Lower lobe of right lung (tissue), 2 donors: ENCODE data around the gene COQ8A. TPM values are rescaled to one million over a fixed set of nuclear protein-coding genes. Genes with fewer than 3 reads are reported as not detected.
"Not testable (repeated sequence)": the region's sequence is repeated elsewhere in the genome, so short reads cannot be mapped to it uniquely, and the experiment has no call there.

Source experiments
- ATAC-seq, 2 donors: fragments of 200-7000 bp; cut with Tn5 transposase; one replicate each; pipeline ENCODE4 v1.9.1; 2020 to 2022; ENCODE audit warnings: mild to moderate bottlenecking in 2 of 2, moderate library complexity in 2 of 2
- DNase-seq: peaks from one replicate; pipeline ENCODE4 v3.0.0-alpha.2; 2020
- H3K27ac ChIP-seq: fragments of 200-600 bp; one replicate; pipeline ENCODE4 v1.8.0; 2022
- H3K27me3 ChIP-seq: fragments of 200-600 bp; one replicate; pipeline ENCODE4 v1.8.0; 2022; ENCODE audit warnings: low read depth
- H3K36me3 ChIP-seq: fragments of 200-600 bp; one replicate; pipeline ENCODE4 v1.8.0; 2022; ENCODE audit warnings: mild to moderate bottlenecking
- H3K4me1 ChIP-seq: fragments of 200-600 bp; one replicate; pipeline ENCODE4 v1.8.0; 2022
- H3K4me3 ChIP-seq: fragments of 200-600 bp; one replicate; pipeline ENCODE4 v1.8.0; 2022; ENCODE audit warnings: mild to moderate bottlenecking
- H3K9me3 ChIP-seq: fragments of 200-600 bp; one replicate; pipeline ENCODE4 v1.8.0; 2022
- intact Hi-C: fragments of 100-400 bp; cut with DNase I; formaldehyde crosslinking; loops from one replicate; pipeline ENCODE4 v1.11.0; 2022
- total RNA-seq: library from RNA; stranded (reverse); fragmentation: NEBNext Ultra II Directional; extraction: Animal tissue kit (Norgen Biotek cat#: 25700); gene quantifications from one replicate; pipeline ENCODE4 v1.2.1, GENCODE V29; 2021
- TF ChIP-seq, protein P1 (sequence below): fragments of 200-600 bp; IDR thresholded peaks from one replicate; pipeline ENCODE4 v1.8.0; 2022; ENCODE audit warnings: antibody characterized with exemption, mild to moderate bottlenecking
- donor health status: DM: no; HTN: yes; CAD: no; lungs with severe emphysema.

COQ8A gene
- total RNA-seq, 1 donor from 2014 or later, result 45.0 TPM

DNA sequence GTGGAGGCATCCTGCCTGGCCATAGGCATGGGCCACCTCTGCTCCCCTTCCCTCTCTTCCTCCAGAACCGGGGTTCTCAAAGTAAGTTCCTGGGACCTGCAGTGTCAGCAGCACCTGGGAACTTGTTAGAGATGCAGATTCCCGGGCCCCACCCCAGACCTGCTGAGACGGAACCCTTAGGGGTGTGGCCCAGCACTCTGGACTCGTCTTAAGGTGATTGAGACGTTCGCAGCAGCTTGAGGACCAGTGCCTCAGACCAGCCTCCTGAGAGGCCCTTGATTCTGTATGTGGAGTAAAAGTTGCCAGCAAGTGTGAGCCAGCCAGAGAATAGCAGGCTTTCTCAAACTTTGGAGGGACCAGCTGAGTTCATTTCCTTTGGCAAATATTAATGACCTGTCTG is 14.2 kb downstream of the COQ8A start:
- TF ChIP-seq, protein P1, sequence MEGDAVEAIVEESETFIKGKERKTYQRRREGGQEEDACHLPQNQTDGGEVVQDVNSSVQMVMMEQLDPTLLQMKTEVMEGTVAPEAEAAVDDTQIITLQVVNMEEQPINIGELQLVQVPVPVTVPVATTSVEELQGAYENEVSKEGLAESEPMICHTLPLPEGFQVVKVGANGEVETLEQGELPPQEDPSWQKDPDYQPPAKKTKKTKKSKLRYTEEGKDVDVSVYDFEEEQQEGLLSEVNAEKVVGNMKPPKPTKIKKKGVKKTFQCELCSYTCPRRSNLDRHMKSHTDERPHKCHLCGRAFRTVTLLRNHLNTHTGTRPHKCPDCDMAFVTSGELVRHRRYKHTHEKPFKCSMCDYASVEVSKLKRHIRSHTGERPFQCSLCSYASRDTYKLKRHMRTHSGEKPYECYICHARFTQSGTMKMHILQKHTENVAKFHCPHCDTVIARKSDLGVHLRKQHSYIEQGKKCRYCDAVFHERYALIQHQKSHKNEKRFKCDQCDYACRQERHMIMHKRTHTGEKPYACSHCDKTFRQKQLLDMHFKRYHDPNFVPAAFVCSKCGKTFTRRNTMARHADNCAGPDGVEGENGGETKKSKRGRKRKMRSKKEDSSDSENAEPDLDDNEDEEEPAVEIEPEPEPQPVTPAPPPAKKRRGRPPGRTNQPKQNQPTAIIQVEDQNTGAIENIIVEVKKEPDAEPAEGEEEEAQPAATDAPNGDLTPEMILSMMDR, result no peak
- DNase-seq, result no peak
- no peaks in the 10 kb centered on the region for H3K9me3 ChIP-seq
- H3K4me3 ChIP-seq, result no peak overlapping the region
- peak in 1 of 2 donors; percentile 35 for ATAC-seq
- intact Hi-C loops, result no loop called here
- H3K27me3 ChIP-seq, result no peaks in the 10 kb centered on the region
- no peak overlapping the region for H3K27ac ChIP-seq
- no peaks in the 10 kb centered on the region for H3K4me1 ChIP-seq
- no peaks in the 10 kb centered on the region for H3K36me3 ChIP-seq

DNA sequence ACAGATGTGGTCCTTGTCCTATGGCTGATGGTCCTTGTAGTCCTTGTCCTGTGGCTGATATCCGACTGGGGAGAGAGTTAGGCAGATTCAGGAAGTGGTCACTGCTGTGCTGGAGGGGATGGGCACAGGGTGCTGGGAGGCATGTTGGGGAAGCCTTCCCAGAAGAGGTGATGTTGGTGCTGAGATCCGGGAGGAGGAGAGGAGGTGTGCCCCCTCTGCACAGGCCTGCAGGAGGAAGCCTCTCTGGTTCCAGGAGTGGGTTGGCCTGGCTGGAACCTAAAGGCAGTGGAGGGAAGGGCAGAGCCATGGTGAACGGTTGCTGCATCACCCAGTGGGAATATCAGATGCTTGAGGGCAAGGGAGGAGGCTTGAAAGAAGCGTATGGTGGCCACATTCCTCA is 14.7 kb downstream of the COQ8A start:
- Histone ChIP-seq H3K36me3 (no peaks in the 10 kb centered on the region), H3K27ac (no peak overlapping the region), H3K27me3 (no peaks in the 10 kb centered on the region), H3K4me3 (no peak overlapping the region), H3K9me3 (no peaks in the 10 kb centered on the region), H3K4me1 (no peaks in the 10 kb centered on the region)
- ATAC-seq, result peak in 1 of 2 donors; percentile 16
- DNase-seq, result no peak
- intact Hi-C loops, result no loop called here
- TF ChIP-seq, protein P1, result no peak

DNA sequence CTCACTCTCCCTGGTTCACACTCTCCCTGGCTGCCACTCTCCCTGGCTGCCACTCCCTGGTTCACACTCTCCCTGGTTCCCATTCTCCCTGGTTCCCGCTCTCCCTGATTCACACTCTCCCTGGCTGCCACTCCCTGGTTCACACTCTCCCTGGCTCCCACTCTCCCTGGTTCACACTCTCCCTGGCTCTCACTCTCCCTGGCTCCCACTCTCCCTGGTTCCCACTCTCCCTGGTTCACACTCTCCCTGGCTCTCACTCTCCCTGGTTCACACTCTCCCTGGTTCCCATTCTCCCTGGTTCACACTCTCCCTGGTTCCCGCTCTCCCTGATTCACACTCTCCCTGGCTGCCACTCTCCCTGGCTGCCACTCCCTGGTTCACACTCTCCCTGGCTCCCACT is 15.8 kb downstream of the COQ8A start:
- intact Hi-C loops, DNase-seq, H3K27me3 ChIP-seq, H3K4me1 ChIP-seq, H3K36me3 ChIP-seq, H3K27ac ChIP-seq, H3K9me3 ChIP-seq, H3K4me3 ChIP-seq, ATAC-seq: not testable (repeated sequence)

DNA sequence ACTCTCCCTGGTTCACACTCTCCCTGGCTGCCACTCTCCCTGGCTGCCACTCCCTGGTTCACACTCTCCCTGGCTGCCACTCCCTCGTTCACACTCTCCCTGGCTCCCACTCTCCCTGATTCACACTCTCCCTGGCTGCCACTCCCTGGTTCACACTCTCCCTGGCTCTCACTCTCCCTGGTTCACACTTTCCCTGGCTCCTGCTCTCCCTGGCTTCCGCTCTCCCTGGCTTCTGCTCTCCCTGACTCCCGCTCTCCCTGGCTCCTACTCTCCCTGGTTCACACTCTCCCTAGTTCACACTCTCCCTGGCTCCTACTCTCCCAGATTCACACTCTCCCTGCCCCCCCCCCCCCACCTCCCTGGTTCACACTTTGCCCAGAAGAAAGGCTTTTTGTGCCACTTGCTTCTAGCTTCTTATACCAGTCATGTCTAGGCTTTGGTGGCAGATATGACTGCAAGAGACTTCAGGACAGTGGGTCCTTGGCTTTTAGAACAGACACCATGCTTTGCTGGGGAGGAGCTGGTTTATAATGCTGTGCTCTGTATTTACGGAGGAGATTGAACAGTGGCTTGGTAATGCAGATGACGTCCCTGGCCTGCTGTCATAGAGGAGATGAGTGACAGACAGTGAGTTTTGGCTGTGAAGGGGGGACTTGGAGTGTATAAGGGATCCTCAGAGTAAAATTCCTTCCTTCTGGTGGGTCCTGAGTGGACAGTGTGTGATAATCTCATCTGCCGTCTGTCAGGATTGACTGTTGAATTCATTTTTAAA is 17.0 kb downstream of the COQ8A start:
- ATAC-seq (no peak), DNase-seq (no peak)
- Histone ChIP-seq H3K36me3 (peaks cover 4% of the 10 kb centered on the region), H3K27me3 (no peaks in the 10 kb centered on the region), H3K4me1 (no peaks in the 10 kb centered on the region), H3K27ac (no peak overlapping the region), H3K4me3 (no peak overlapping the region), H3K9me3 (no peaks in the 10 kb centered on the region)
- TF ChIP-seq, protein P1, result no peak
- intact Hi-C loops, result no loop called here

DNA sequence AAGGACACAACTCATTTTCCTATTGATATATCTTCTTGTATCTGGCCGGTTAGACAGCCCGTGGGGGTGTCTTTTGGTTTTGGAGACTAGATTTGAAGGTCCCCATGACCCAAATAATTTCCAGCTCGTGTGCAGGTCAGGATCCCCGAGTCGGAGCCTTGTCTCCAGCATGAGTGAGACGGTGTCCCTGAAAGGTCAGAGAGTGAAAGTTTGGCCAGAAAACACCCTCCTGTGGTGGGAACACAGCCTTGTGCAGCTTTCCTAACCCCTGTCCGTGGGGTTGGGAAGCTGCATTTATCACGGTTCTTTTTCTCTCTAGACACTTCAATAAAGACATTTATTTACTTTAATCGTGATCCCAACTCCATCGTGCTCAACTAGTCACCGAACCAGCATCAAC is 17.6 kb downstream of the COQ8A start:
- TF ChIP-seq, protein P1, result no peak
- no peak for ATAC-seq
- Histone ChIP-seq H3K4me3 (no peak overlapping the region), H3K27ac (no peak overlapping the region), H3K9me3 (no peaks in the 10 kb centered on the region), H3K27me3 (no peaks in the 10 kb centered on the region), H3K4me1 (no peaks in the 10 kb centered on the region), H3K36me3 (peaks cover 10% of the 10 kb centered on the region)
- intact Hi-C loops, result no loop called here
- DNase-seq, result no peak

DNA sequence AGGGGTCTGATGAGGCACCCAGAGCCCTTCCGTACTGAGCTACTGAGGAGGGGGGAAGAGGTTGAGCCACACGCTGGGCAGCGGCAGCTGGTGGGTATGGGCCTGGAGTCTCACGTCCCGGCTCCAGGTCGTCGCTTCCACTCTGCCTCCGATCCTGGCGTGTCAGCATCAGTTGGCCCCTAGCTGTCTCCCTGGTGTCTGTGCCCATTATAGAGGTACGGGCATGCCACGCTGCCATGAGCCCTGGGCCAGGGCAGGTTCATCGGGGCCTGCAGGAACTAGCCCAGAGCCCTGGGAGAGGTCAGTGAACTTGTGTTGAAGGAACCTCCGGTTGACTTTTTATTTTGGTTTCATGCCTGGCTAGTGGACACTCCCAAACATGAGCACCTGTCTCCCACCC is 18.2 kb downstream of the COQ8A start:
- H3K4me1 ChIP-seq, result no peaks in the 10 kb centered on the region
- peaks cover 10% of the 10 kb centered on the region for H3K36me3 ChIP-seq
- H3K4me3 ChIP-seq, result no peak overlapping the region
- H3K27ac ChIP-seq, result no peak overlapping the region
- H3K27me3 ChIP-seq, result no peaks in the 10 kb centered on the region
- H3K9me3 ChIP-seq, result no peaks in the 10 kb centered on the region
- intact Hi-C loops, result no loop called here
- ATAC-seq (no peak), DNase-seq (no peak)
- TF ChIP-seq, protein P1, result no peak
